Upper lobe of right lung (tissue), 1 donor: ENCODE results near the gene PRSS33. TPM values are rescaled to one million over a fixed set of nuclear protein-coding genes. Genes with fewer than 3 reads are reported as not detected.

Experiments
- ATAC-seq: fragments of 200-7000 bp; cut with Tn5 transposase; one replicate; pipeline ENCODE4 v1.9.1; 2020; ENCODE audit warnings: mild to moderate bottlenecking, moderate library complexity
- DNase-seq: peaks from one replicate; pipeline ENCODE4 v3.0.0-alpha.2; 2020
- H3K27ac ChIP-seq: fragments of 200-600 bp; one replicate; pipeline ENCODE4 v1.8.0; 2022
- H3K27me3 ChIP-seq: fragments of 200-600 bp; one replicate; pipeline ENCODE4 v1.8.0; 2022; ENCODE audit warnings: mild to moderate bottlenecking
- H3K36me3 ChIP-seq: fragments of 200-600 bp; one replicate; pipeline ENCODE4 v1.8.0; 2022
- H3K4me1 ChIP-seq: fragments of 200-600 bp; one replicate; pipeline ENCODE4 v1.8.0; 2022
- H3K4me3 ChIP-seq: fragments of 200-600 bp; one replicate; pipeline ENCODE4 v1.8.0; 2022; ENCODE audit warnings: mild to moderate bottlenecking
- H3K9me3 ChIP-seq: fragments of 200-600 bp; one replicate; pipeline ENCODE4 v1.8.0; 2022
- intact Hi-C: fragments of 100-400 bp; cut with DNase I; formaldehyde crosslinking; loops from one replicate; pipeline ENCODE4 v1.11.0; 2022
- total RNA-seq: library from RNA; stranded (reverse); fragmentation: NEBNext Ultra II Directional; extraction: Animal tissue kit (Norgen Biotek cat#: 25700); gene quantifications from one replicate; pipeline ENCODE4 v1.2.1, GENCODE V29; 2021
- TF ChIP-seq, protein P1 (sequence below): fragments of 200-600 bp; IDR thresholded peaks from one replicate; pipeline ENCODE4 v1.8.0; 2022; ENCODE audit warnings: antibody characterized with exemption
- donor health status: DM: no; HTN: yes; CAD: no; lungs with severe emphysema.

The PRSS33 gene
- total RNA-seq, 1 donor from 2014 or later = not detected

DNA sequence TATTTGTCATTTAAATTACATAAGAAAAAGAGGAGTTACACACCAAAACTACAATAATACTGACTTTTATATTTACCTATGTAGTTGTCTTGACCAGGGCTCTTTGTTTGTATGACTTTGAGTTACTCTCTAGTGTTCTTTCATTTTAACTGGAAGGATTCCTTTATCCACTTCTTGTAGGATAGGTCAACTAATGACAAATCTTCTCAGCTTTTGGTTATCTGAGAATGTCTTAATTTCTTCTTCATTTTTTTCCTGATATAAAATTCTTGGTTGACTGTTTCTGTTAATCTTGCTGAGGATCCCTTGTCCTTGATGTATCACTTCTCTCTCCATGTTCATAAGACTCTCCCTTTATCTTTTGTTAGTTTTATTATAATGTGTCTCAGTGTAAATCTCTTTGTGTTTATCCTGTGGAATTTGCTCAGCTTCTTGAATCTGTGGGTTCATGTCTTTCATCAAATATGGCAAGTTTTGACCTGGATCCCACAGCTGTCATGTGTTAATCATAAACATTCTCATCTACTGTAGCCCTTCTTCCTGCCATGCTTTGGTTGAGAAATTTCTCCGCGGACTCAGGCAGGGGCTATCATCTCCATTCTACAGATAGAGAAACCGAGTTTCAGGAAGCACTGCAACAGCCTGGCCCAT lies 16.3 kb upstream of the PRSS33 start:
- intact Hi-C loops = no loop called here
- H3K4me1 ChIP-seq = no peaks in the 10 kb centered on the region
- H3K27ac ChIP-seq = no peak overlapping the region
- peaks cover 5% of the 10 kb centered on the region for H3K27me3 ChIP-seq
- H3K9me3 ChIP-seq = no peaks in the 10 kb centered on the region
- H3K4me3 ChIP-seq = no peak overlapping the region
- TF ChIP-seq, protein P1, sequence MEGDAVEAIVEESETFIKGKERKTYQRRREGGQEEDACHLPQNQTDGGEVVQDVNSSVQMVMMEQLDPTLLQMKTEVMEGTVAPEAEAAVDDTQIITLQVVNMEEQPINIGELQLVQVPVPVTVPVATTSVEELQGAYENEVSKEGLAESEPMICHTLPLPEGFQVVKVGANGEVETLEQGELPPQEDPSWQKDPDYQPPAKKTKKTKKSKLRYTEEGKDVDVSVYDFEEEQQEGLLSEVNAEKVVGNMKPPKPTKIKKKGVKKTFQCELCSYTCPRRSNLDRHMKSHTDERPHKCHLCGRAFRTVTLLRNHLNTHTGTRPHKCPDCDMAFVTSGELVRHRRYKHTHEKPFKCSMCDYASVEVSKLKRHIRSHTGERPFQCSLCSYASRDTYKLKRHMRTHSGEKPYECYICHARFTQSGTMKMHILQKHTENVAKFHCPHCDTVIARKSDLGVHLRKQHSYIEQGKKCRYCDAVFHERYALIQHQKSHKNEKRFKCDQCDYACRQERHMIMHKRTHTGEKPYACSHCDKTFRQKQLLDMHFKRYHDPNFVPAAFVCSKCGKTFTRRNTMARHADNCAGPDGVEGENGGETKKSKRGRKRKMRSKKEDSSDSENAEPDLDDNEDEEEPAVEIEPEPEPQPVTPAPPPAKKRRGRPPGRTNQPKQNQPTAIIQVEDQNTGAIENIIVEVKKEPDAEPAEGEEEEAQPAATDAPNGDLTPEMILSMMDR = no peak
- ATAC-seq (no peak), DNase-seq (no peak)
- H3K36me3 ChIP-seq = no peaks in the 10 kb centered on the region

DNA sequence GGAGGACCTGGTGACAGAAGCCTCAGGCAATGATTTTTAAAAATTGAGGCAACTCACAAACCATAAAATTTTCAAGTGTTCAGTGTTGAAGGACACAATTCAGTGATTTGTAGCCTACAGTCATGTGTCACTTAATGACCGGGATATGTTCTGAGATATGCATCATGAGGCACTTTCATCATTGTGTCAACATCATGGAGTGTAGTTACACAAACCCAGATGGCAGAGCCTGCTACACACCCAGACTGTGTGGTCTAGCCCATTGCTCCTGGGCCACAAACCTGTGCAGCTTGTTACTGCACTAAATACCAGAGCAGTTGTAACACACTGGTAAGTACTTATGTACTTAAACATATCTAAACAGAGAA lies 12.5 kb upstream of the PRSS33 start:
- intact Hi-C loops = no loop called here
- Histone ChIP-seq H3K27me3 (peaks cover 8% of the 10 kb centered on the region), H3K4me1 (no peaks in the 10 kb centered on the region), H3K36me3 (no peaks in the 10 kb centered on the region), H3K27ac (peak overlapping the region; percentile 68), H3K4me3 (no peak overlapping the region), H3K9me3 (no peaks in the 10 kb centered on the region)
- DNase-seq (peak; percentile 72), ATAC-seq (peak; percentile 94)
- TF ChIP-seq, protein P1 = no peak

DNA sequence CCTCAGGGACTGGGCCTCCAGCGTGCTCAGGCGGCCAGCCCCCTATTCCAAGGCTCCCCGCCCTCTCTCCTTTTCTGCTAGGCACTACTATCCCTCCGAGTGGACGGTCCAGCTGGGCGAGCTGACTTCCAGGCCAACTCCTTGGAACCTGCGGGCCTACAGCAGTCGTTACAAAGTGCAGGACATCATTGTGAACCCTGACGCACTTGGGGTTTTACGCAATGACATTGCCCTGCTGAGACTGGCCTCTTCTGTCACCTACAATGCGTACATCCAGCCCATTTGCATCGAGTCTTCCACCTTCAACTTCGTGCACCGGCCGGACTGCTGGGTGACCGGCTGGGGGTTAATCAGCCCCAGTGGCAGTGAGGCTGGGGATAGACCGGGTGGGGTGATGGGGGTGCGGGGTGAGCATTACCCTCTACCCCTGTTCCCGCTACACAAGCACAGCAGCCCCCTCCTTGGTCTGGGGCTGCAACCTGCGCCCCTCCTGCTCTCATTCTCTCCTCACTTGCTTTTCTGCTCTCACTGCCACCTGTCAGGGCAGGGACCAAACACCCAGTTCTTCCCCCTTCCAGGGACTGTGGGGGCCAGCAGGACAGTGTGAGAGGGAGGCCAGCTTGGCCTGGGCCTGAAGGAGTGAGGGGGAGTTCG lies 12.0 kb upstream of the PRSS33 start:
- no peaks in the 10 kb centered on the region for H3K36me3 ChIP-seq
- no peaks in the 10 kb centered on the region for H3K4me1 ChIP-seq
- intact Hi-C loops = no loop called here
- no peak for DNase-seq
- H3K9me3 ChIP-seq = no peaks in the 10 kb centered on the region
- TF ChIP-seq, protein P1 = no peak
- H3K27ac ChIP-seq = peak overlapping the region; percentile 68
- no peak overlapping the region for H3K4me3 ChIP-seq
- H3K27me3 ChIP-seq = peaks cover 8% of the 10 kb centered on the region
- ATAC-seq = no peak

DNA sequence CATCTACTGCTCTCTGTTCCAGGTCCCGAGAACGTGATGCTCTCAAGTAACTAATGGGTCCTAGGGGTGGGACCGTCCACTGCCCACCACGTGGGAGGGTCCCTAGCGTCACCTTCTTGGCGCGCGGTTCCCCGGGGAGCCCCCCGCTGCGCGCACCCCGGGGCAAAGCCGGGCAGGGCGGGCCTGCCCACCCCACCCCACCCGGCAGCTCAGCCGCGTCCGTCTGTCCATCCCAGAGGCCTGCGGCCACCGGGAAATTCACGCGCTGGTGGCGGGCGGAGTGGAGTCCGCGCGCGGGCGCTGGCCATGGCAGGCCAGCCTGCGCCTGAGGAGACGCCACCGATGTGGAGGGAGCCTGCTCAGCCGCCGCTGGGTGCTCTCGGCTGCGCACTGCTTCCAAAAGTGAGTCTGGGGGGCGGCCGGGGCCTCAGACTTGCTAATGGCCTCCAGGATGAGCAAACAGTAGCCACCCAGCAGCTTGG lies 11.4 kb upstream of the PRSS33 start:
- ATAC-seq (no peak), DNase-seq (peak; percentile 63)
- TF ChIP-seq, protein P1 = no peak
- Histone ChIP-seq H3K27me3 (peaks cover 8% of the 10 kb centered on the region), H3K27ac (no peak overlapping the region), H3K4me1 (no peaks in the 10 kb centered on the region), H3K36me3 (no peaks in the 10 kb centered on the region), H3K4me3 (no peak overlapping the region), H3K9me3 (no peaks in the 10 kb centered on the region)
- intact Hi-C loops = no loop called here

DNA sequence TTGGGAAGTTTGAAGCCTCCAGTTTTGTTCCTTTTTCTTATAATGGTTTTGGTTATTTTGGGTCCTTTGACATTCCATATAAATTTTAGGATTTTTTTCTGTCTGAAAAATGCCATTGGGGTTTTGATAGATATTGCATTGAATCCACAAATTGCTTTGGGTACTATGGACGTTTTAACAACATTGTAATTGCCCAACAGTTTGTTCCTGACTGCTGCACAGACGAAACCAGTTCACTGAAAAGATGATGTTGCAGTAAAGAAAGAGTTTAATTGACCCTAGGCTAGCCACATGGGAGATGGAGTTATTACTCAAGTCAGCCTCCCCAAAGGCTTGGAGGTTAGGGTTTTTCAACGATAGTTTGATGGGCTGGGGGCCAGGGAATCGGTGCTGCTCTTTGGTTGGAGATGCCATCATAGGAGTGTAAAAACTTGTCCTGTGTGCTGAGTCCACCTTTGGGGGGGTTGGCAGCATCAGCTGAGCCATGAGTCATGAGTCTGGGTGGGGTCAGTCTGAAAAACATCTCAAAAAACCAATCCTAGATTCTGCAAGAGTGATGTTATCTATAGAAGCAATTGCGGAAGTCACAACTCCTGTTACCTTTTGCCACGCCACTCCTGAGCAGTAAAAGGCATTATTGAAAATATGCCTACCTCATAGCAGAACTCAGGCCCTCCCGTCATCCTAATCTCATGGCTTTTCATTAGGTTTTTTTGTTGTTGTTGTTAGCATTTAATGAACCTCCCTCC lies 8.2 kb upstream of the PRSS33 start:
- Histone ChIP-seq H3K9me3 (no peaks in the 10 kb centered on the region), H3K36me3 (no peaks in the 10 kb centered on the region), H3K4me3 (no peak overlapping the region), H3K4me1 (no peaks in the 10 kb centered on the region), H3K27ac (no peak overlapping the region), H3K27me3 (peaks cover 16% of the 10 kb centered on the region)
- no peak for ATAC-seq
- DNase-seq = peak; percentile 40
- TF ChIP-seq, protein P1 = no peak
- intact Hi-C loops = no loop called here
